Spleen (tissue), 7 donors: ENCODE results near the gene RPP25L.
A peak's percentile ranks its signal among the peaks of the same experiment; 100 is the strongest.

ENCODE experiments used
- CTCF ChIP-seq, 11 experiments: fragments of 200-600 bp in 7 of 11; fragments of 450-650 bp in 4 of 11; sonication (generic) in 4 of 11; IDR thresholded peaks in 8 of 11; conservative IDR thresholded peaks in 3 of 11; 1 replicate in 7 of 11; 2 replicates in 4 of 11; pipeline versions ENCODE4 v1.4.0 to v1.8.0; 2016 to 2021; ENCODE audit warnings: antibody characterized with exemption in 11 of 11, inconsistent platforms in 4 of 11, mild to moderate bottlenecking in 1 of 11
- POLR2A ChIP-seq, 3 donors: fragments of 450-650 bp; IDR thresholded peaks; one replicate each; pipeline ENCODE4 v1.5.1; 2017; ENCODE audit warnings: antibody characterized with exemption in 3 of 3, mild to moderate bottlenecking in 1 of 3
- POLR2AphosphoS5 ChIP-seq, 3 donors: sonication (generic); formaldehyde crosslinking; IDR thresholded peaks; one replicate each; pipeline ENCODE4 v1.5.1; 2017; ENCODE audit warnings: antibody characterized with exemption in 3 of 3
- donor health status: DM: no; HTN: no; CAD: no; lungs with moderate emphysema.
- donor health status: DM: no; HTN: no; CAD: no.
- donor health status: DM: no; HTN: no; CAD: no.

- TF ChIP-seq POLR2AphosphoS5 (IDR thresholded peaks at IDR 0.05), result peak in 1 of 3 donors; percentile 15
- TF ChIP-seq CTCF (IDR thresholded peaks at IDR 0.05 in 8 of 11, conservative IDR thresholded peaks at IDR 0.05 in 3 of 11), result no peak
- no peak for TF ChIP-seq POLR2A (IDR thresholded peaks at IDR 0.05)
These were observed 1.3 kb downstream of the RPP25L start for GRCh38 chr9:34610434-34611206.
